K562 (cell line): Measurements from ENCODE around the gene PTPRR. TPM values are rescaled to one million over a fixed set of nuclear protein-coding genes. Genes with fewer than 3 reads are reported as not detected.

ENCODE experiments used
- ATF1 ChIP-seq, 2 experiments: fragments of 450-650 bp in 1 of 2; IDR thresholded peaks; 2 replicates each; pipeline ENCODE4 v1.6.1; 2016; ENCODE audit warnings: missing compliant biosample characterization in 1 of 2, missing genetic modification characterization in 1 of 2
- CBFA2T2 ChIP-seq: fragments of 450-650 bp; conservative IDR thresholded peaks from 2 replicates; pipeline ENCODE4 v1.6.1; 2017; ENCODE audit warnings: mild to moderate bottlenecking
- IRF2 ChIP-seq: sonication (generic); formaldehyde crosslinking; IDR thresholded peaks from 2 replicates; pipeline ENCODE4 v1.8.1; 2022; ENCODE audit warnings: mild to moderate bottlenecking, missing genetic modification reagents
- JUND ChIP-seq, 2 experiments: IDR thresholded peaks; 2 replicates in 1 of 2; 3 replicates in 1 of 2; pipeline ENCODE4 v1.6.1; 2011; ENCODE audit warnings: borderline replicate concordance in 2 of 2, low read depth in 2 of 2, low read length in 2 of 2, improper control_type of control experiment in 1 of 2, missing biosample characterization in 1 of 2, missing genetic modification characterization in 1 of 2, missing genetic modification reagents in 1 of 2
- LEF1 ChIP-seq: fragments of 450-650 bp; IDR thresholded peaks from 2 replicates; pipeline ENCODE4 v1.6.1; 2016; ENCODE audit warnings: mild to moderate bottlenecking
- NCOA2 ChIP-seq, 2 experiments: fragments of 450-650 bp; IDR thresholded peaks; 2 replicates each; pipeline ENCODE4 v1.6.1; 2018; ENCODE audit warnings: mild to moderate bottlenecking in 2 of 2, moderate library complexity in 1 of 2; ENCODE audit not compliant: partially characterized antibody in 2 of 2
- NCOA4 ChIP-seq: fragments of 450-650 bp; IDR thresholded peaks from 2 replicates; pipeline ENCODE4 v1.6.1; 2018; ENCODE audit warnings: mild to moderate bottlenecking; ENCODE audit not compliant: partially characterized antibody
- NR2C1 ChIP-seq, 2 experiments: fragments of 450-650 bp; IDR thresholded peaks; 2 replicates each; pipeline ENCODE4 v1.6.1; 2017; ENCODE audit warnings: mild to moderate bottlenecking in 2 of 2, antibody characterized with exemption in 1 of 2, inconsistent platforms in 1 of 2, missing compliant biosample characterization in 1 of 2, missing genetic modification characterization in 1 of 2
- NR3C1 ChIP-seq: sonication (generic); formaldehyde crosslinking; IDR thresholded peaks from 2 replicates; pipeline ENCODE4 v1.8.1; 2022; ENCODE audit warnings: missing genetic modification reagents
- SLC30A9 ChIP-seq: fragments of 250-450 bp; sonication (Bioruptor Pico); IDR thresholded peaks from 2 replicates; pipeline ENCODE4 v1.8.0; 2022; ENCODE audit warnings: mild to moderate bottlenecking, moderate library complexity
- WHSC1 ChIP-seq: IDR thresholded peaks from one replicate; pipeline ENCODE4 v1.6.1; 2012; ENCODE audit warnings: low read length, control low read depth, inconsistent platforms
- ZBTB40 ChIP-seq, 2 experiments: fragments of 450-650 bp in 1 of 2; sonication (generic) in 1 of 2; formaldehyde crosslinking in 1 of 2; IDR thresholded peaks; 2 replicates each; pipeline versions ENCODE4 v1.7.1 to v1.9.0; 2016 to 2022; ENCODE audit warnings: inconsistent platforms in 1 of 2, mild to moderate bottlenecking in 1 of 2, missing genetic modification reagents in 1 of 2
- ZFPM2 ChIP-seq: fragments of 250-450 bp; sonication (Bioruptor Pico); IDR thresholded peaks from 2 replicates; pipeline ENCODE4 v1.5.1; 2022; ENCODE audit warnings: mild to moderate bottlenecking
- ZNF146 ChIP-seq: IDR thresholded peaks from one replicate; pipeline ENCODE4 v1.6.1; 2018; ENCODE audit warnings: missing compliant biosample characterization; ENCODE audit not compliant: unreplicated experiment
- ZNF239 ChIP-seq: fragments of 250-450 bp; sonication (Bioruptor Pico); IDR thresholded peaks from 2 replicates; pipeline ENCODE4 v1.4.0; 2020; ENCODE audit warnings: mild to moderate bottlenecking
- ZNF24 ChIP-seq: fragments of 450-650 bp; IDR thresholded peaks from 2 replicates; pipeline ENCODE4 v1.6.1; 2016
- polyA plus RNA-seq, 8 experiments: library from polyadenylated mRNA; depleted of rRNA in 4 of 8; stranded (reverse) in 5 of 8; unstranded in 3 of 8; fragments of >200 nt; fragmentation: Nextera tagmentation in 2 of 8; fragmentation: Illumina TruSeq in 1 of 8; extraction: Ambion mirVana in 2 of 8; extraction: Trizol in 1 of 8; gene quantifications; 2 replicates each; pipeline versions ENCODE4 v1.2.1 to v1.2.3, GENCODE V29; 2011 to 2014; ENCODE audit warnings: inconsistent platforms in 1 of 8, missing spikeins in 1 of 8
- total RNA-seq, 7 experiments: library from RNA; depleted of rRNA in 6 of 7; stranded (reverse); fragments of >200 nt in 6 of 7; fragmentation: Illumina TruSeq in 2 of 7; extraction: Trizol in 2 of 7; gene quantifications; 2 replicates each; pipeline versions ENCODE4 v1.2.1 to v1.2.3, GENCODE V29; 2011 to 2021; ENCODE audit warnings: low replicate concordance in 1 of 7
- TF ChIP-seq, protein P1 (sequence below): fragments of 250-450 bp; sonication (Bioruptor Pico); IDR thresholded peaks from 2 replicates; pipeline ENCODE4 v1.8.0; 2022; ENCODE audit warnings: moderate library complexity, mild to moderate bottlenecking, inconsistent platforms

PTPRR gene
- total and polyA plus RNA-seq, 9 of the 15 experiments (the other 6 are each of a cell fraction or from before 2014, with no cell fraction given): 6.6 to 41.7 (median 12.3) TPM

DNA sequence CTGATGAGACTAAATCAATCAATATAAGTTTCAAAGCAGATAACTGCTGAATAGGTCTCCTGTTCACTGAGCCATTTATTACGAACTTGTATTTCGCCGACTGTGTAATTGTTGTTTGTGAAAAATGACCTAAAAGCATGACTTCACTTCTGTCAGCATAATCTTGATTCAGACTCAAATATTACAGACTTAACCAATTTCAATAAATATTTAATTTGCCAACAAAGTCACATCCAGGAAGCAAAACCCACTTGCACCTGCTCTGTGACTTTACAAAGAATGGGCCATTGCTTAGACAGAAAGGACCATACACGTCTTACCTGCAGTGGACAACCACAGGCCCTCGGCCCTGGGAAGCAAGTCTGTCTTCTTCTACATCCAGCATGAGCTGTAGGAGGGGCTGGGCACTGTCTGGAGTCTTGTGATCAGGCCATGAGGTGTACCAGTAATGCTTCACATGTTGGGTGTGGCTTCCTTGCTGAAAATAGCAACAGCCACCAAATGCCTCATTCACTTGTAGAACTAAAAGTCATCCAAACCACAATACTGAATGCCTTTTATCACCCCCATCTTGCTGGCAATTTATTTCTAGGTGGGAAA, 259.8 kb downstream of the PTPRR start (continued):
- TF ChIP-seq ATF1 (CRISPR knock-in tag; IDR thresholded peaks at IDR 0.05) (no peak), ATF1 (tag; IDR thresholded peaks at IDR 0.05) (peak; percentile 70), ZBTB40 (IDR thresholded peaks at IDR 0.05) (peak; percentile 52; the same call in 1 of the 2 replicates), ZBTB40 (CRISPR knock-in tag; IDR thresholded peaks at IDR 0.05) (no peak), LEF1 (0 out of 2 replicates have a peak, but pooled peaks have one; percentile 42), WHSC1 (no peak), ZNF24 (0 out of 2 replicates have a peak, but pooled peaks have one; percentile 9), JUND (IDR thresholded peaks at IDR 0.05; ENCODE audit: borderline replicate concordance, low read depth, low read length) (peak; percentile 82), JUND (tag; IDR thresholded peaks at IDR 0.05; ENCODE audit: borderline replicate concordance, low read depth, low read length) (peak; percentile 76; the same call in 2 of the 3 replicates), ZNF239 (CRISPR knock-in tag) (peak; percentile 42; the same call in 1 of the 2 replicates), IRF2 (CRISPR knock-in tag) (no peak), ZNF146 (no peak), NR2C1 (IDR thresholded peaks at IDR 0.05) (no peak), NR2C1 (tag; IDR thresholded peaks at IDR 0.05) (peak; percentile 21), CBFA2T2 (no peak), SLC30A9 (CRISPR knock-in tag) (no peak), ZFPM2 (CRISPR knock-in tag) (no peak), NCOA2 (IDR thresholded peaks at IDR 0.05; ENCODE audit: partially characterized antibody in 2 of 2) (no peak), NCOA4 (no peak), NR3C1 (CRISPR knock-in tag) (no peak)
- TF ChIP-seq, protein P1, sequence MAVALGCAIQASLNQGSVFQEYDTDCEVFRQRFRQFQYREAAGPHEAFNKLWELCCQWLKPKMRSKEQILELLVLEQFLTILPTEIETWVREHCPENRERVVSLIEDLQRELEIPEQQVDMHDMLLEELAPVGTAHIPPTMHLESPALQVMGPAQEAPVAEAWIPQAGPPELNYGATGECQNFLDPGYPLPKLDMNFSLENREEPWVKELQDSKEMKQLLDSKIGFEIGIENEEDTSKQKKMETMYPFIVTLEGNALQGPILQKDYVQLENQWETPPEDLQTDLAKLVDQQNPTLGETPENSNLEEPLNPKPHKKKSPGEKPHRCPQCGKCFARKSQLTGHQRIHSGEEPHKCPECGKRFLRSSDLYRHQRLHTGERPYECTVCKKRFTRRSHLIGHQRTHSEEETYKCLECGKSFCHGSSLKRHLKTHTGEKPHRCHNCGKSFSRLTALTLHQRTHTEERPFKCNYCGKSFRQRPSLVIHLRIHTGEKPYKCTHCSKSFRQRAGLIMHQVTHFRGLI (CRISPR knock-in tag): peak; percentile 28; the same call in 1 of the 2 replicates
